Measurements from ENCODE around the gene KCNJ12. TPM values are rescaled to one million over a fixed set of nuclear protein-coding genes. Genes with fewer than 3 reads are reported as not detected.

The KCNJ12 gene
- polyA plus RNA-seq, 3 donors, result not detected

DNA sequence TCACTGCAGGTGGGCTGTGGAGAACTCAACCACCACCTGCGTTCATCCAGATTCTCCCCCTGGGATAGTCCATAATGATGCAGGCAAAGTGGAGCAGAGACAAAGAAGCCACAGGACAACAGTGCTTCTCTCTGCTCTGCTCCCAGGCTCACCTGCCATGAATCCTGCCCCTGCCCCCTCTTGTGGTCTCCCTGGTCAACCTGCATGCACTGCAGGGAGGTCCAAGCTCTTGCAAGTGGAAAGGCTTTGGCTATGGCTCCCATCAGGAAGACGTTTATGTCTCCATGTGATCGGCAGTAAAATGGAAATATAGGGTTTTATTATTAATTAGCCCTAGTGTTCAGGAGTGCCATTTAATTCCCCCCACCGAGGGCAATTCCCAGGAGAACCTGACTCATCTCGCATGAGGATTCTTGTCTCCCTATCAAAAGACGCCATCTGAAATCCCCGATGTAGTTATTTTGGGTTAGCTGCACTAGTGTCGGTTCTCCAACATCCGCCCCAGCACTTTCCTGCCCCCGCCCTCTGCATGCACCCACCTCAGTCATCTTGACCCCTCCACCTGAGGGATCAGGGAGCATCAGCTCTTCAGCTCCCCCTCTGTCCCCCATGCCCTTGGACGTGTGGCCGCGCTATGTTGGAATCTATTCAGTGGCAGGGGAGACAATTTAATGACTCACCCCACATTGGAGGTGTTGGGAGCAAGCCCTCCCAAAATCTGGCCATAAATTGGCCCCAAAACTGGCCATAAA is 91.8 kb downstream of the KCNJ12 start:
- Mint-ChIP-seq H3K27me3 (ENCODE audit: low read depth in 3 of 3) (peaks cover 25 to 33% (median 32%) of the 10 kb centered on the region in 3 donors), H3K4me3 (peak overlapping the region in 1 of 2 donors; percentile 28), H3K36me3 (peaks cover 0 to 2% of the 10 kb centered on the region in 2 donors), H3K4me1 (peaks cover 10% of the 10 kb centered on the region), H3K9me3 (peaks cover 0 to 10% (median 4%) of the 10 kb centered on the region in 7 donors), H3K27ac (peak overlapping the region in 1 of 7 donors; percentile 32)
- H3K9ac ChIP-seq (ENCODE audit: insufficient read depth, low read length, poor library complexity, severe bottlenecking), result no peak overlapping the region
- DNase-seq, result no peak
- no peaks in the 10 kb centered on the region for H3K9me3 ChIP-seq (replicated peaks in 1 of 2; ENCODE audit: control insufficient read depth in 1 of 2, insufficient read depth in 1 of 2, low read length in 2 of 2)
- no peak overlapping the region for H3K4me3 ChIP-seq (replicated peaks in 1 of 3; ENCODE audit: low read depth in 2 of 3, low read length in 3 of 3)
- no peaks in the 10 kb centered on the region for H3K36me3 ChIP-seq (replicated peaks in 1 of 2; ENCODE audit: control insufficient read depth in 1 of 2, insufficient read depth in 2 of 2, low read length in 2 of 2)
- peaks cover 8 to 10% of the 10 kb centered on the region in 2 donors for H3K4me1 ChIP-seq (ENCODE audit: control insufficient read depth in 1 of 2, insufficient read depth in 2 of 2, low read length in 2 of 2)
- no peak for TF ChIP-seq CTCF (IDR thresholded peaks at IDR 0.05)
- no peaks in the 10 kb centered on the region for H4K20me1 ChIP-seq (ENCODE audit: insufficient read depth, low read length)
- H3K79me2 ChIP-seq (ENCODE audit: insufficient read depth, low read length), result no peaks in the 10 kb centered on the region
- intact Hi-C loops (cut with micrococcal nuclease), result no loop called here
- peaks cover 4 to 19% of the 10 kb centered on the region in 2 donors for H3K27me3 ChIP-seq (ENCODE audit: control insufficient read depth in 2 of 2, insufficient read depth in 2 of 2, low read length in 2 of 2)
- no peak overlapping the region for H3K4me2 ChIP-seq (replicated peaks; ENCODE audit: extremely low read depth, low read length, poor library complexity, severe bottlenecking)
- H2AFZ ChIP-seq (ENCODE audit: insufficient read depth, low read depth, low read length, poor library complexity, severe bottlenecking), result no peak overlapping the region
- no peak overlapping the region for H3K27ac ChIP-seq (ENCODE audit: low read depth in 1 of 2, low read length in 2 of 2)
- WGBS (ENCODE audit: insufficient coverage), result 100% methylated on average over 1 of the region's 13 CpGs

Other genes starting within 250 kb of the KCNJ12 start
- gene DHRS7B, start 249.4 kb upstream of the KCNJ12 start, polyA plus RNA-seq, result 10 to 100 TPM; 23.2 to 37.8 (median 33.9) TPM
- gene TMEM11, start 162.2 kb upstream of the KCNJ12 start, polyA plus RNA-seq, result 10 to 100 TPM; 25.7 to 68.1 (median 59.5) TPM
- 10 to 100 TPM in 1 of 3 donors, 1 to 10 TPM in 2; 3.0 to 13.6 (median 3.8) TPM for gene NATD1, start 122.9 kb upstream of the KCNJ12 start, polyA plus RNA-seq
- gene MAP2K3, start 91.6 kb upstream of the KCNJ12 start, polyA plus RNA-seq, result 100 to 1,000 TPM; 107 to 166 (median 164) TPM

All from CD14-positive monocyte (primary cell).